GM18526 (cell line): ENCODE data around the gene GULP1.

ENCODE experiments used
- POLR2A ChIP-seq: IDR thresholded peaks from 3 replicates; pipeline ENCODE4 v1.6.1; 2011; ENCODE audit not compliant: insufficient read length; ENCODE audit errors: extremely low read depth

Gene GULP1

GRCh38 chr2:188580738-188581137, 289.1 kb downstream of the GULP1 start:
- no peak for TF ChIP-seq POLR2A

- no peak for TF ChIP-seq POLR2A
Observed at GRCh38 chr2:188582211-188582610, 290.5 kb downstream of the GULP1 start.

- TF ChIP-seq POLR2A = no peak
Observed at GRCh38 chr2:188588235-188588634, 296.6 kb downstream of the GULP1 start.

- no peak for TF ChIP-seq POLR2A
Observed at GRCh38 chr2:188596054-188596453, 304.4 kb downstream of the GULP1 start.

GRCh38 chr2:188598551-188598950, 306.9 kb downstream of the GULP1 start:
- TF ChIP-seq POLR2A = no peak

GRCh38 chr2:188599140-188599539, 307.5 kb downstream of the GULP1 start:
- no peak for TF ChIP-seq POLR2A

- TF ChIP-seq POLR2A = no peak
Observed at GRCh38 chr2:188600536-188601210, 309.0 kb downstream of the GULP1 start.

GRCh38 chr2:188601391-188601790, 309.7 kb downstream of the GULP1 start:
- no peak for TF ChIP-seq POLR2A

GRCh38 chr2:188601927-188602326, 310.3 kb downstream of the GULP1 start:
- TF ChIP-seq POLR2A = no peak

- no peak for TF ChIP-seq POLR2A
Observed at GRCh38 chr2:188604579-188604978, 312.9 kb downstream of the GULP1 start.

GRCh38 chr2:188607501-188607900, 315.8 kb downstream of the GULP1 start:
- TF ChIP-seq POLR2A = no peak

- no peak for TF ChIP-seq POLR2A
Observed at GRCh38 chr2:188609321-188610049, 317.8 kb downstream of the GULP1 start.

- no peak for TF ChIP-seq POLR2A
Observed at GRCh38 chr2:188610050-188610444, 318.4 kb downstream of the GULP1 start.

- no peak for TF ChIP-seq POLR2A
Observed at GRCh38 chr2:188610827-188611226, 319.2 kb downstream of the GULP1 start.

GRCh38 chr2:188619146-188619545, 327.5 kb downstream of the GULP1 start:
- no peak for TF ChIP-seq POLR2A

GRCh38 chr2:188620916-188621315, 329.2 kb downstream of the GULP1 start:
- no peak for TF ChIP-seq POLR2A
